Measurements from ENCODE around the gene GFI1B. TPM values are rescaled to one million over a fixed set of nuclear protein-coding genes. Genes with fewer than 3 reads are reported as not detected.
A peak's percentile ranks its signal among the peaks of the same experiment; 100 is the strongest.

The GFI1B gene
- total and polyA plus RNA-seq, 2 of the 4 experiments (the other 2 are of a cell fraction) = 0.02 TPM; not detected in 1

DNA sequence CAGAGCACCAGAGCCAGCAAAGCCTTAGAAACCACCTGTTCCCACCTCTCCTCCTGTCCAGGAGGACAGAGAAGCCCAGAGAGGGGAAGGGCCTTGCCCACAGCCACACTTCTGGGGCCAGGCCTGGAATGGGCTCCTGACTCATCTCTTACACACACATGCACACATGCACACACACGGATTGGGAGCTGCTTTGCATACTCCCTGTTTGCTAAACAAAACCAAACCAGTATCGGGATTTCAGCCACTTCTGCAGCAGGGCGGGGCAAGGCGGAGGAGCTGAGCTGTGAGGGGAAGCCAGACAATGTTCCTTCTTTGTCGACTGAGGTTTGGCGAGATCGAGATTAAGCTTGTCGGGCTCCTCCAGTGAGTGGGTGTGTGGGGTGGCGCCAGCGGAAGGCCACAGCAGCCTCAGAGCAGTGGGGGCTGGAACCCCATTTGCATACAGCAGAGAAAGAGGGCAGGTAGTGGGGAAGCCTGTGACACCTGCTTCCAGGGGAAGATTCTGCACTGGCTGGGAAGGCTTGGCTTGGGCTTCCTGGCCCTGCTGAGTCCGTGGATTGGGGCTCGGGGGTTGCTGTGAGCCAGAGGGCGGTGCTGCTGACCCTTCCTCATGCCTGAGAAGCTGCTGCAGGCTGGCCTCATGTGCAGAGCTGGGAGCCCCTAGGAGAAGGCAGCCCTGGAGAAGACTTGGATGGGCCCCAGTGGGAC lies 16.1 kb downstream of the GFI1B start:
- Histone ChIP-seq H3K9me1 (ENCODE audit: insufficient read depth, low read length) (no peaks in the 10 kb centered on the region), H3K4me1 (ENCODE audit: control insufficient read depth, insufficient read depth, low read length) (no peaks in the 10 kb centered on the region), H3K23ac (ENCODE audit: low read depth, low read length) (no peak overlapping the region), H3K27ac (ENCODE audit: insufficient read depth, low read length) (no peak overlapping the region), H2AFZ (replicated peaks; ENCODE audit: low read length, poor library complexity) (peak overlapping the region; percentile 1), H3K27me3 (ENCODE audit: control insufficient read depth, insufficient read depth, low read length) (peaks cover 60% of the 10 kb centered on the region), H2BK20ac (ENCODE audit: low read depth, low read length) (no peak overlapping the region), H2BK15ac (ENCODE audit: low read depth, low read length) (no peak overlapping the region), H3K4me3 (ENCODE audit: insufficient read depth, low read depth, low read length) (no peak overlapping the region), H3K14ac (replicated peaks; ENCODE audit: low read depth, low read length) (no peak overlapping the region), H3K79me1 (ENCODE audit: low read depth in 1 of 2, low read length in 2 of 2) (no peaks in the 10 kb centered on the region), H3K36me3 (ENCODE audit: control insufficient read depth, insufficient read depth, low read length) (no peaks in the 10 kb centered on the region), H4K8ac (ENCODE audit: low read depth in 2 of 2, low read length in 2 of 2) (no peak overlapping the region), H4K20me1 (ENCODE audit: insufficient read depth, low read length) (no peaks in the 10 kb centered on the region; the same call in 1 of the 2 replicates), H3K4ac (ENCODE audit: low read depth, low read length) (no peak overlapping the region), H3K18ac (ENCODE audit: low read depth, low read length) (no peak overlapping the region), H3K4me2 (ENCODE audit: low read depth, low read length) (no peak overlapping the region), H3K9ac (ENCODE audit: low read depth, low read length) (no peak overlapping the region), H3K9me3 (ENCODE audit: control insufficient read depth, insufficient read depth, low read length) (no peaks in the 10 kb centered on the region), H2BK5ac (ENCODE audit: low read depth, low read length, poor library complexity, severe bottlenecking) (no peak overlapping the region), H2AK9ac (replicated peaks; ENCODE audit: low read depth, low read length, poor library complexity) (no peak overlapping the region), H2BK120ac (ENCODE audit: low read depth, low read length) (no peak overlapping the region), H4K5ac (ENCODE audit: low read depth, low read length) (no peak overlapping the region), H3K56ac (ENCODE audit: extremely low read depth, insufficient read depth, low read length) (no peak overlapping the region), H2AK5ac (ENCODE audit: low read depth, low read length) (no peak overlapping the region), H4K91ac (ENCODE audit: insufficient read depth, low read depth, low read length) (no peak overlapping the region)
- BruUV-seq (replicated peaks) = no TSS peak
- POLR2A ChIA-PET (ENCODE audit: unreplicated experiment) = no interaction called here
- dilution Hi-C loops (cut with HindIII; ENCODE audit: low sequenced_read_pairs, unreplicated experiment) (no loop called here), intact Hi-C loops (cut with micrococcal nuclease) (no loop called here), in situ Hi-C loops (cut with MboI; ENCODE audit: low sequenced_read_pairs) (no loop called here)
- peak; percentile 67 for ATAC-seq (ENCODE audit: low read depth)
- WGBS, 2 experiments (ENCODE audit: extremely low coverage in 2 of 2, insufficient read length in 1 of 2) = 29% methylated on average over 6 of the region's 13 CpGs; no CpG with 5 or more reads in 1 of the 2 experiments
- CTCF ChIA-PET = no interaction called here
- TF ChIP-seq FOS (IDR thresholded peaks at IDR 0.05; ENCODE audit: low read depth, low read length) = 0 out of 2 replicates have a peak, but pooled peaks have one; percentile 13
- no peak for TF ChIP-seq RFX5 (IDR thresholded peaks at IDR 0.05; ENCODE audit: low read depth, low read length)
- TF ChIP-seq, protein P1, sequence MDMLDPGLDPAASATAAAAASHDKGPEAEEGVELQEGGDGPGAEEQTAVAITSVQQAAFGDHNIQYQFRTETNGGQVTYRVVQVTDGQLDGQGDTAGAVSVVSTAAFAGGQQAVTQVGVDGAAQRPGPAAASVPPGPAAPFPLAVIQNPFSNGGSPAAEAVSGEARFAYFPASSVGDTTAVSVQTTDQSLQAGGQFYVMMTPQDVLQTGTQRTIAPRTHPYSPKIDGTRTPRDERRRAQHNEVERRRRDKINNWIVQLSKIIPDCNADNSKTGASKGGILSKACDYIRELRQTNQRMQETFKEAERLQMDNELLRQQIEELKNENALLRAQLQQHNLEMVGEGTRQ (IDR thresholded peaks at IDR 0.05; ENCODE audit: low read depth, low read length) = no peak
- DNase-seq = peak; percentile 57

Data from IMR-90 (cell line).